Pancreas (tissue), 10 donors: ENCODE measurements around the gene FAT1. TPM values are rescaled to one million over a fixed set of nuclear protein-coding genes. Genes with fewer than 3 reads are reported as not detected.
A peak's percentile ranks its signal among the peaks of the same experiment; 100 is the strongest.

ENCODE experiments used
- ATAC-seq, 4 donors: fragments of 200-7000 bp; cut with Tn5 transposase; one replicate each; pipeline versions ENCODE4 v1.8.0 to v1.9.1; 2020; ENCODE audit warnings: mild to moderate bottlenecking in 4 of 4, moderate library complexity in 4 of 4
- DNase-seq, 6 donors: peaks; one replicate each; pipeline ENCODE4 v3.0.0-alpha.2; 2020
- FAIRE-seq: peaks from 2 replicates; lab custom pipeline; 2012; peaks lifted over from hg19 to GRCh38; lab: Jason Lieb, UNC
- H3K27ac ChIP-seq, 4 donors: fragments of 200-600 bp; sonication (generic); 1 replicate in 3 of 4; 2 replicates in 1 of 4; pipeline versions ENCODE4 v1.5.0 to v1.8.0; 2020
- H3K27me3 ChIP-seq, 4 donors: fragments of 200-600 bp; one replicate each; pipeline ENCODE4 v1.8.0; 2021
- H3K36me3 ChIP-seq, 3 donors: fragments of 200-600 bp; sonication (generic) in 1 of 3; one replicate each; pipeline versions ENCODE4 v1.5.0 to v1.8.0; 2020 to 2021
- H3K4me1 ChIP-seq, 3 donors: fragments of 200-600 bp; one replicate each; pipeline ENCODE4 v1.8.0; 2021
- H3K4me3 ChIP-seq, 4 donors: fragments of 200-600 bp; sonication (generic) in 2 of 4; one replicate each; pipeline versions ENCODE4 v1.5.0 to v1.8.0; 2020 to 2021
- H3K9me3 ChIP-seq, 4 donors: fragments of 200-600 bp; one replicate each; pipeline ENCODE4 v1.8.0; 2021
- WGBS, 2 donors: extraction: QIAGEN DNeasy Blood & Tissue Kit; methylation state at CpG; one replicate each; pipeline ENCODE4 v1.1.7; 2013; 5-methylcytosine and 5-hydroxymethylcytosine counted together
- intact Hi-C, 3 donors: fragments of 100-400 bp; cut with DNase I; formaldehyde crosslinking; loops; one replicate each; pipeline versions ENCODE4 v1.11.1 to v1.14.2; 2022
- polyA plus RNA-seq, 2 donors: library from polyadenylated mRNA; stranded (reverse); fragments of 200-250 nt; gene quantifications; one replicate each; pipeline ENCODE4 v1.2.3, GENCODE V29; 2013
- total RNA-seq, 6 donors: library from RNA; stranded (reverse); fragmentation: NEBNext Ultra II Directional in 4 of 6; extraction: Animal tissue kit (Norgen Biotek cat#: 25700) in 4 of 6; gene quantifications; one replicate each; pipeline versions ENCODE4 v1.2.1 to v1.2.4, GENCODE V29; 2021 to 2023
- TF ChIP-seq, protein P1 (sequence below), 4 donors: fragments of 200-600 bp; sonication (generic) in 3 of 4; IDR thresholded peaks; one replicate each; pipeline versions ENCODE4 v1.5.0 to v1.8.0; 2021; ENCODE audit warnings: antibody characterized with exemption in 4 of 4
- donor health status: healthy with polysubstance abuse.
- donor health status: DM: no; HTN: no; CAD: no; lungs with moderate emphysema.
- donor health status: DM: no; HTN: no; CAD: no.
- donor health status: control.
- donor health status: control.
- donor health status: Bipolar disorder and iron deficiency.
- donor health status: DM: yes; HTN: yes; CAD: no.
- donor health status: DM: no; HTN: no; CAD: no.
- donor health status: DM: no; HTN: no; CAD: no.
- donor health status: DM: yes; HTN: yes; CAD: no.

Gene FAT1
- total and polyA plus RNA-seq, 8 donors, result 16.9 to 91.6 (median 59.3) TPM

DNA sequence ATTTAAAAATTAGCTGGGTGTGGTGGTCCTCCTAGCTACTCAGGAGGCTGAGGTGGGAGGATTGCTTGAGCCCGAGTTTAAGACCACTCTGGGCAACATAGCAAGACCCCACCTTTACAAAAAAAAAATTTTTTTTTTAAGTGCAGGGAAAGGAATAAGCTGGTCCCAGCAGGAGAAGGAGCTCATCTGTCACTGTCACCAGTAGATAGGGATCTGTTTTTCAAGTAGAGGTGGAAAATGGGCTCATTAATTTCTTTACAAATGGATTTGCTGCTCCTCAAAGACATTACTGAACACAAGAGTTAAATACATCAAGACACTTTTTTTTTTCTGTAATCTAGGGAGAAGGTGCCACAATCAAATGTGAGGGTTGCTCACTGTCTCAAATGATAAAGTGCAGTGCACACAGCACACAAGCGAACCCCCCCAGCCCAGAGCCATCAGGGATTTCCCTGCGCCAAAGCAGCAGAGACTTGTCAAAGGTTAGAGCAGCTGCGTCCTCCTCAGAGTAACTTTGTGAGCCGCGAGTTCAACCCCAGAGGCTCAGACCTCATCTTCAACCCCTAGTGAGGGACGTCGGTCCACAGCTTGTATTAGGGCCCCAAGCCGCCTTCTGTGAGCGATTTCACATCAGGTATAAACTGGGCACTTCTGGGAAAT is 154.0 kb downstream of the FAT1 start:
- 26% methylated on average over 10 of the region's 10 CpGs for WGBS, 2 donors
- Histone ChIP-seq H3K27me3 (no peaks in the 10 kb centered on the region), H3K27ac (peak overlapping the region; percentile 51 to 72 (median 66)), H3K36me3 (no peaks in the 10 kb centered on the region), H3K4me1 (no peaks in the 10 kb centered on the region), H3K4me3 (peak overlapping the region in 1 of 4 donors; percentile 25), H3K9me3 (no peaks in the 10 kb centered on the region)
- DNase-seq (no peak), ATAC-seq (peak in 2 of 4 donors; percentile 42 to 62), FAIRE-seq (no peak)
- TF ChIP-seq, protein P1, sequence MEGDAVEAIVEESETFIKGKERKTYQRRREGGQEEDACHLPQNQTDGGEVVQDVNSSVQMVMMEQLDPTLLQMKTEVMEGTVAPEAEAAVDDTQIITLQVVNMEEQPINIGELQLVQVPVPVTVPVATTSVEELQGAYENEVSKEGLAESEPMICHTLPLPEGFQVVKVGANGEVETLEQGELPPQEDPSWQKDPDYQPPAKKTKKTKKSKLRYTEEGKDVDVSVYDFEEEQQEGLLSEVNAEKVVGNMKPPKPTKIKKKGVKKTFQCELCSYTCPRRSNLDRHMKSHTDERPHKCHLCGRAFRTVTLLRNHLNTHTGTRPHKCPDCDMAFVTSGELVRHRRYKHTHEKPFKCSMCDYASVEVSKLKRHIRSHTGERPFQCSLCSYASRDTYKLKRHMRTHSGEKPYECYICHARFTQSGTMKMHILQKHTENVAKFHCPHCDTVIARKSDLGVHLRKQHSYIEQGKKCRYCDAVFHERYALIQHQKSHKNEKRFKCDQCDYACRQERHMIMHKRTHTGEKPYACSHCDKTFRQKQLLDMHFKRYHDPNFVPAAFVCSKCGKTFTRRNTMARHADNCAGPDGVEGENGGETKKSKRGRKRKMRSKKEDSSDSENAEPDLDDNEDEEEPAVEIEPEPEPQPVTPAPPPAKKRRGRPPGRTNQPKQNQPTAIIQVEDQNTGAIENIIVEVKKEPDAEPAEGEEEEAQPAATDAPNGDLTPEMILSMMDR (IDR thresholded peaks at IDR 0.05), result no peak
- intact Hi-C loops, result no loop called here

DNA sequence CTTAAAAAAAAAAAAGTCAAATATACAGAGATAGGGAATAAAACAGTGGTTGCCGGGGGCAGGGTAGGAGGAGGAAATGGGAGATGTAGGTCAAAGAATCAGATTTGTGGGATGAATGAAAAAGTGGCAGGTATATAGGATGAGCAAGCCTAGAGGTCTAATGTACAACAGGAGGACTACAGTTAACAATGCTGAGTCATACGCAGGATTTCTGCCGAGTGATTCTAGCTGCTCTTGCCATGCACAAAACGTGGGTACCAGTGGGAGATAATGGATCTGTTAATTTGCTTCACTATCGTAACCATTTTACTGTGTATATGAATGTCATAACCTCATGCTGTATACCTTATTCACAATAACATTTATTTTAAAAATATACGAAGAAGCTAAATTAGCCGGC is 157.6 kb downstream of the FAT1 start:
- TF ChIP-seq, protein P1 (IDR thresholded peaks at IDR 0.05), result no peak
- no peak for DNase-seq

DNA sequence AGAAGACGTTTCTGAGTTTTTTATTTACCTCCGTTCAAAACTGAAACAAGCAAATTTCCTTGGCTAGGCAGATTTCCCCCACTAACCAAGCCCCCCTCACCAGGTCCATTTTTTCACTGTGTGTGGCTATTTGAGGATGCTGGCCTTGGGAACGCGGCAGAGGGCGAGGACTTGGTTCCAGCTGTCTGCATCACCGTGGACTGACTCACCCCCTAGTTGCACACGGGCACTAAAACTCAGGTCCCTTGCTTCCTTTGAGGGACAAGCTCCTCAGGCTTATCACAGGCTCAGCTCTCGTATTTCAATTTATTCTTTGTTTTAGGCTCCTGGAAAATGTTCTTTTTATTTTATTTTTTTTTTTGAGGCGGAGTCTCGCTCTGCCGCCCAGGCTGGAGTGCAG is 159.9 kb downstream of the FAT1 start:
- Histone ChIP-seq H3K36me3 (no peaks in the 10 kb centered on the region), H3K27ac (no peak overlapping the region), H3K9me3 (no peaks in the 10 kb centered on the region), H3K4me1 (no peaks in the 10 kb centered on the region), H3K27me3 (no peaks in the 10 kb centered on the region), H3K4me3 (no peak overlapping the region)
- TF ChIP-seq, protein P1 (IDR thresholded peaks at IDR 0.05), result no peak
- no peak for DNase-seq
- WGBS, 2 donors, result 59% methylated on average over 11 of the region's 11 CpGs
- intact Hi-C loops, result no loop called here
- no peak for FAIRE-seq
- ATAC-seq, result no peak

More for the DNA sequence above, 157.6 kb downstream of the FAT1 start:
- no peak for FAIRE-seq
- H3K27ac ChIP-seq, result no peak overlapping the region
- intact Hi-C loops, result no loop called here
- H3K36me3 ChIP-seq, result no peaks in the 10 kb centered on the region
- WGBS, 2 donors, result 74 to 78% methylated on average over 7 of the region's 7 CpGs
- H3K4me1 ChIP-seq, result no peaks in the 10 kb centered on the region
- H3K9me3 ChIP-seq, result no peaks in the 10 kb centered on the region
- no peak overlapping the region for H3K4me3 ChIP-seq
- ATAC-seq, result no peak
- no peaks in the 10 kb centered on the region for H3K27me3 ChIP-seq

DNA sequence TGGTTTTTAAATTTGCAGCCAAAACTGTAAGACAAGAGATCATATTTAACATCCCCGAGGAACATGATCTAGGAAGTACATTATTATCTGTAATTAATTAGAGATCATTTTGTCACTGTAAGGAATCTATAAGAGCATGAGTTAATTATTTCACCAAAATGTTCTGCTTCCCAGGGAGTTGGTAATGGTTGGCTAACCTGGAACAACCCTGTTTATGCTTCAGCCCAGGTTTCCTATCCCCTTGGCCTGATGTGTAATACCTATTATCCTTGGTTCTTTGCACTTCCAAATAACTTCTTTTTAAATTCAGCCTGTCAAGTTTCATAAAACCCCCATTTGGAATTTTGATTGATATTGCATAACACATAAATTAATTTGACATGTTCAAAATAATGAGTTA is 161.9 kb downstream of the FAT1 start:
- ATAC-seq (no peak), DNase-seq (no peak), FAIRE-seq (peak; percentile 47)
- Histone ChIP-seq H3K36me3 (no peaks in the 10 kb centered on the region), H3K4me1 (no peaks in the 10 kb centered on the region), H3K27ac (no peak overlapping the region), H3K9me3 (no peaks in the 10 kb centered on the region), H3K27me3 (no peaks in the 10 kb centered on the region), H3K4me3 (no peak overlapping the region)
- intact Hi-C loops, result no loop called here
- TF ChIP-seq, protein P1 (IDR thresholded peaks at IDR 0.05), result no peak
- WGBS, 2 donors, result 68 to 73% methylated on average over 1 of the region's 1 CpG

DNA sequence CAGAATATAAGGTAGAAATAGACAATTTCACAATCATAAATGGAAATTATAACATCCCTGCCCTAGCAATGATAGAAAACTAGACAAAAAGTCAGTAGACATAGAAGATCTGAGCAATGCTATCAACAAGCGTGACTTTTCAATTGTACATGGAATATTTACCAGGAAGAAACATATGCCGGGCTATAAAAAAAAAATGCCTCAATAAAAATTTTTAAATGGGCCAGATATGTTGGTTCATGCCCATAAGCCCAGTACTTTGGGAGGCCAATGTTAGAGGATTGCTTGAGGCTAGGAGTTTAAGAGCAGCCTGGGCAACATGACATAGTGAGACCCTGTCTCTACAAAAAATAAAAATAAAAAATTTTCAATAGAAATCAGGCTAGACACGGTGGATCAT is 163.0 kb downstream of the FAT1 start:
- TF ChIP-seq, protein P1 (IDR thresholded peaks at IDR 0.05), result no peak
- Histone ChIP-seq H3K4me1 (no peaks in the 10 kb centered on the region), H3K36me3 (no peaks in the 10 kb centered on the region), H3K27me3 (no peaks in the 10 kb centered on the region), H3K4me3 (no peak overlapping the region), H3K27ac (no peak overlapping the region), H3K9me3 (no peaks in the 10 kb centered on the region)
- intact Hi-C loops, result no loop called here
- FAIRE-seq (no peak), DNase-seq (no peak), ATAC-seq (no peak)
- WGBS, 2 donors, result 90 to 96% methylated on average over 3 of the region's 3 CpGs
